Measurements from ENCODE around the gene RPUSD3.

DNA sequence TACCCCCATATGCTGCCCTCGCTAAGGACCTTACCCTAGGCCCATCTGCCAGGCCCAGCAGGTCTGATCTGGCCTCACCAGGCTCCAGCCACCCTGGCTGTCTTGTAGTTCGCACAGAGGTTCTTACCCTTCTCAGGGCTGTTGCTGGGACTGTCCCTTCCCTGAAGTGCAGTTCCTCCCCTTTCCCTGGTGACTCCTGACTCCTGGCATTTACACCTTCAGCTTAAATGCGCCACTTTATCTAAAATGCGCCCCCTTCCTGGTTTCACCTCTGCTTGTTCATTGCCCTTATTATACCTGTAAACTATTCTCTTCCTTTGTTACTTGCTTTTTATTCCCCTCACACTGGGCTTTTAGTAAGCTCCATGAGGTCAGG lies 34.6 kb downstream of the RPUSD3 start:
- TF ChIP-seq, protein P1, sequence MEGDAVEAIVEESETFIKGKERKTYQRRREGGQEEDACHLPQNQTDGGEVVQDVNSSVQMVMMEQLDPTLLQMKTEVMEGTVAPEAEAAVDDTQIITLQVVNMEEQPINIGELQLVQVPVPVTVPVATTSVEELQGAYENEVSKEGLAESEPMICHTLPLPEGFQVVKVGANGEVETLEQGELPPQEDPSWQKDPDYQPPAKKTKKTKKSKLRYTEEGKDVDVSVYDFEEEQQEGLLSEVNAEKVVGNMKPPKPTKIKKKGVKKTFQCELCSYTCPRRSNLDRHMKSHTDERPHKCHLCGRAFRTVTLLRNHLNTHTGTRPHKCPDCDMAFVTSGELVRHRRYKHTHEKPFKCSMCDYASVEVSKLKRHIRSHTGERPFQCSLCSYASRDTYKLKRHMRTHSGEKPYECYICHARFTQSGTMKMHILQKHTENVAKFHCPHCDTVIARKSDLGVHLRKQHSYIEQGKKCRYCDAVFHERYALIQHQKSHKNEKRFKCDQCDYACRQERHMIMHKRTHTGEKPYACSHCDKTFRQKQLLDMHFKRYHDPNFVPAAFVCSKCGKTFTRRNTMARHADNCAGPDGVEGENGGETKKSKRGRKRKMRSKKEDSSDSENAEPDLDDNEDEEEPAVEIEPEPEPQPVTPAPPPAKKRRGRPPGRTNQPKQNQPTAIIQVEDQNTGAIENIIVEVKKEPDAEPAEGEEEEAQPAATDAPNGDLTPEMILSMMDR (IDR thresholded peaks at IDR 0.05), result no peak
- TF ChIP-seq POLR2A (IDR thresholded peaks at IDR 0.05), result no peak
- TF ChIP-seq EP300 (IDR thresholded peaks at IDR 0.05), result no peak
